Neural cell (in vitro differentiated cells): ENCODE data around the gene CLIC4. TPM values are rescaled to one million over a fixed set of nuclear protein-coding genes. Genes with fewer than 3 reads are reported as not detected.

Experiments used
- H2AFZ ChIP-seq: fragments of 200-600, 300-800 bp; sonication (generic), shearing (Covaris generic); 2 replicates; pipeline ENCODE4 v1.6.0; 2014; ENCODE audit warnings: low read depth, mild to moderate bottlenecking, antibody characterized with exemption, low read length, moderate library complexity
- H3F3A ChIP-seq: fragments of 200-600 bp; shearing (Covaris generic); 2 replicates; pipeline ENCODE4 v1.6.1; 2016; ENCODE audit warnings: mild to moderate bottlenecking, moderate library complexity, mixed read lengths, antibody characterized with exemption, low read length; ENCODE audit not compliant: insufficient read depth, poor library complexity, severe bottlenecking
- H3K27ac ChIP-seq: fragments of 200-600, 300-800 bp; sonication (generic), shearing (Covaris generic); 2 replicates; pipeline ENCODE4 v1.5.1; 2014; ENCODE audit warnings: mild to moderate bottlenecking, low read length, moderate library complexity
- H3K27me3 ChIP-seq: fragments of 300-800, 200-600 bp; sonication (generic), shearing (Covaris generic); 2 replicates; pipeline ENCODE4 v1.6.0; 2014; ENCODE audit warnings: mild to moderate bottlenecking, low read depth, low read length, moderate library complexity; ENCODE audit not compliant: insufficient read depth
- H3K36me3 ChIP-seq: fragments of 300-800, 200-600 bp; sonication (generic), shearing (Covaris generic); 2 replicates; pipeline ENCODE4 v1.5.1; 2014; ENCODE audit warnings: mild to moderate bottlenecking, antibody characterized with exemption, low read length, moderate library complexity; ENCODE audit not compliant: insufficient read depth
- H3K4me2 ChIP-seq: fragments of 300-800, 200-600 bp; sonication (generic), shearing (Covaris generic); 2 replicates; pipeline ENCODE4 v1.6.0; 2014; ENCODE audit warnings: mild to moderate bottlenecking, low read length
- H3K4me3 ChIP-seq: fragments of 300-800, 200-600 bp; sonication (generic), shearing (Covaris generic); 2 replicates; pipeline ENCODE4 v1.5.1; 2014; ENCODE audit warnings: mild to moderate bottlenecking, low read length, moderate library complexity
- H3K79me2 ChIP-seq: fragments of 200-600 bp; shearing (Covaris generic); replicated peaks from 2 replicates; pipeline ENCODE4 v1.6.0; 2014; ENCODE audit warnings: mild to moderate bottlenecking, low read length, moderate library complexity; ENCODE audit not compliant: insufficient read depth
- H3K9ac ChIP-seq: fragments of 300-800, 200-600 bp; sonication (generic), shearing (Covaris generic); 2 replicates; pipeline ENCODE4 v1.6.1; 2016; ENCODE audit warnings: mild to moderate bottlenecking, low read length, mixed read lengths
- H3K9me2 ChIP-seq: fragments of 200-600 bp; shearing (Covaris generic); 2 replicates; pipeline ENCODE4 v1.6.1; 2016; ENCODE audit warnings: mild to moderate bottlenecking, low read length, mixed read lengths; ENCODE audit not compliant: insufficient read depth
- H3K9me3 ChIP-seq: fragments of 200-600, 300-800 bp; sonication (generic), shearing (Covaris generic); 2 replicates; pipeline ENCODE4 v1.6.1; 2016; ENCODE audit warnings: mild to moderate bottlenecking, mixed run types, low read length, moderate library complexity, mixed read lengths
- H4K20me1 ChIP-seq: fragments of 200-600 bp; shearing (Covaris generic); 2 replicates; pipeline ENCODE4 v1.6.1; 2016; ENCODE audit warnings: mild to moderate bottlenecking, mixed run types; ENCODE audit not compliant: insufficient read depth
- EP300 ChIP-seq: fragments of 450-650 bp; conservative IDR thresholded peaks from 2 replicates; pipeline ENCODE4 v1.6.1; 2014; ENCODE audit warnings: antibody characterized with exemption, mild to moderate bottlenecking, moderate library complexity; ENCODE audit not compliant: poor library complexity, severe bottlenecking
- EZH2 ChIP-seq: fragments of 200-600, 300-800 bp; shearing (Covaris generic), sonication (generic); IDR thresholded peaks from 2 replicates; pipeline ENCODE4 v1.6.1; 2014; ENCODE audit warnings: antibody characterized with exemption, low read length, borderline replicate concordance, mild to moderate bottlenecking; ENCODE audit not compliant: insufficient read depth, poor library complexity, severe bottlenecking
- MXI1 ChIP-seq: fragments of 450-650 bp; conservative IDR thresholded peaks from 2 replicates; pipeline ENCODE4 v1.6.1; 2014; ENCODE audit warnings: antibody characterized with exemption, mild to moderate bottlenecking; ENCODE audit not compliant: poor library complexity, severe bottlenecking
- POLR2AphosphoS5 ChIP-seq: IDR thresholded peaks from 2 replicates; pipeline ENCODE4 v1.6.1; 2012
- RAD21 ChIP-seq: fragments of 450-650 bp; conservative IDR thresholded peaks from 2 replicates; pipeline ENCODE4 v1.6.1; 2014; ENCODE audit warnings: antibody characterized with exemption, mild to moderate bottlenecking, moderate library complexity
- SMC3 ChIP-seq: fragments of 450-650 bp; conservative IDR thresholded peaks from 2 replicates; pipeline ENCODE4 v1.6.1; 2014; ENCODE audit warnings: antibody characterized with exemption, mild to moderate bottlenecking, moderate library complexity; ENCODE audit not compliant: poor library complexity
- TAF1 ChIP-seq: IDR thresholded peaks from 2 replicates; pipeline ENCODE4 v1.6.1; 2012; ENCODE audit warnings: low read depth
- polyA plus RNA-seq: library from polyadenylated mRNA; depleted of rRNA; stranded (reverse); fragments of >200 nt; gene quantifications from 2 replicates; pipeline ENCODE4 v1.2.3, GENCODE V29; 2014
- TF ChIP-seq, protein P1 (sequence below): fragments of 450-650 bp; IDR thresholded peaks from 2 replicates; pipeline ENCODE4 v1.5.1; 2014; ENCODE audit warnings: antibody characterized with exemption, mild to moderate bottlenecking, moderate library complexity; ENCODE audit not compliant: poor library complexity, severe bottlenecking
- TF ChIP-seq, protein P2 (sequence below): IDR thresholded peaks from 2 replicates; pipeline ENCODE4 v1.6.1; 2012; ENCODE audit warnings: borderline replicate concordance

The CLIC4 gene
- polyA plus RNA-seq, 1 donor from 2014 or later, result 133 TPM

DNA sequence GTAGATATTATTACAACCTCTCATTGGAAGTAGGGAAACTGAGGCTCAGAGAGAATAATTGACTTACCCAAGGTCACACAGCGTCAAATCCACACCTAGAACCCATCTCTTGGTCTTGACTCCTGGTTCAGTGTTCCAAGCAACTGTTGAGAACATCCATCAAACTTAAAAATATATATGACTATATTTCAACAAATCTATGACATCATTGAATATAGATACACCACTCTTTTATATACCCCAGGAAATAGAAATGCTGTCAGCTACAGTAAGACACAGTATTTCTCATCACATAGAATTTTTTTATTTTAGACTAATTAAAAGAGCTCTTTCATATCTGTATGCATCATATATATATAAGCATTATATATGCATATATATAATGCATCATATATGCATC lies 127.9 kb downstream of the CLIC4 start:
- H3K9me3 ChIP-seq, result no peaks in the 10 kb centered on the region
- no peak overlapping the region for H3K9ac ChIP-seq
- H3K4me3 ChIP-seq, result no peak overlapping the region
- no peak for TF ChIP-seq EZH2
- no peaks in the 10 kb centered on the region for H3K27me3 ChIP-seq
- H3K36me3 ChIP-seq, result no peaks in the 10 kb centered on the region
- H3K27ac ChIP-seq, result no peak overlapping the region
- no peaks in the 10 kb centered on the region for H3K79me2 ChIP-seq
- H3K4me2 ChIP-seq, result no peak overlapping the region
- no peaks in the 10 kb centered on the region for H3K9me2 ChIP-seq
- no peaks in the 10 kb centered on the region for H4K20me1 ChIP-seq
- H2AFZ ChIP-seq, result no peak overlapping the region
- no peaks in the 10 kb centered on the region for H3F3A ChIP-seq

DNA sequence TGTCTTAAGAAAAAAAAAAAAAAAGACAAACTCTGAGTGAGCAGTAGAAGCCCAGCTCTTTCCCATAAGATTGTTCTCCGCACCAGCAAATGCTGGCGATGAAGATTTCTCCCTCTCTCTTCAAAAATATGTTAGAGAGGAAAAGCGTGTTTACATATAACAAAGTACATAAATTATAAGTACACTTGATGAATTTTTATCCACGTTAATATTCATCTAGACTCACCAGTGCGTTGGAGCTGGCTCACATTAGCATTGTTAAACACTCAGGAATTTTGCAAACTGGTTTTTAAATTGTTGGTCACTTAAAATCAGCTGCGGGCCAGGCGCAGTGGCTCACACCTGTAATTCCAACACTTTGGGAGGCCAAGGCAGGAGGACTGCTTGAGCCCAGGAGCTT lies 128.8 kb downstream of the CLIC4 start:
- no peaks in the 10 kb centered on the region for H3K79me2 ChIP-seq

More for the DNA sequence above, 128.8 kb downstream of the CLIC4 start:
- H3K27ac ChIP-seq, result no peak overlapping the region
- no peak overlapping the region for H3K4me3 ChIP-seq
- no peaks in the 10 kb centered on the region for H3K9me3 ChIP-seq
- TF ChIP-seq MXI1 (no peak), EZH2 (no peak), SMC3 (no peak), TAF1 (no peak), RAD21 (no peak), EP300 (no peak), POLR2AphosphoS5 (no peak)
- TF ChIP-seq, protein P1, sequence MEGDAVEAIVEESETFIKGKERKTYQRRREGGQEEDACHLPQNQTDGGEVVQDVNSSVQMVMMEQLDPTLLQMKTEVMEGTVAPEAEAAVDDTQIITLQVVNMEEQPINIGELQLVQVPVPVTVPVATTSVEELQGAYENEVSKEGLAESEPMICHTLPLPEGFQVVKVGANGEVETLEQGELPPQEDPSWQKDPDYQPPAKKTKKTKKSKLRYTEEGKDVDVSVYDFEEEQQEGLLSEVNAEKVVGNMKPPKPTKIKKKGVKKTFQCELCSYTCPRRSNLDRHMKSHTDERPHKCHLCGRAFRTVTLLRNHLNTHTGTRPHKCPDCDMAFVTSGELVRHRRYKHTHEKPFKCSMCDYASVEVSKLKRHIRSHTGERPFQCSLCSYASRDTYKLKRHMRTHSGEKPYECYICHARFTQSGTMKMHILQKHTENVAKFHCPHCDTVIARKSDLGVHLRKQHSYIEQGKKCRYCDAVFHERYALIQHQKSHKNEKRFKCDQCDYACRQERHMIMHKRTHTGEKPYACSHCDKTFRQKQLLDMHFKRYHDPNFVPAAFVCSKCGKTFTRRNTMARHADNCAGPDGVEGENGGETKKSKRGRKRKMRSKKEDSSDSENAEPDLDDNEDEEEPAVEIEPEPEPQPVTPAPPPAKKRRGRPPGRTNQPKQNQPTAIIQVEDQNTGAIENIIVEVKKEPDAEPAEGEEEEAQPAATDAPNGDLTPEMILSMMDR, result no peak
- TF ChIP-seq, protein P2, sequence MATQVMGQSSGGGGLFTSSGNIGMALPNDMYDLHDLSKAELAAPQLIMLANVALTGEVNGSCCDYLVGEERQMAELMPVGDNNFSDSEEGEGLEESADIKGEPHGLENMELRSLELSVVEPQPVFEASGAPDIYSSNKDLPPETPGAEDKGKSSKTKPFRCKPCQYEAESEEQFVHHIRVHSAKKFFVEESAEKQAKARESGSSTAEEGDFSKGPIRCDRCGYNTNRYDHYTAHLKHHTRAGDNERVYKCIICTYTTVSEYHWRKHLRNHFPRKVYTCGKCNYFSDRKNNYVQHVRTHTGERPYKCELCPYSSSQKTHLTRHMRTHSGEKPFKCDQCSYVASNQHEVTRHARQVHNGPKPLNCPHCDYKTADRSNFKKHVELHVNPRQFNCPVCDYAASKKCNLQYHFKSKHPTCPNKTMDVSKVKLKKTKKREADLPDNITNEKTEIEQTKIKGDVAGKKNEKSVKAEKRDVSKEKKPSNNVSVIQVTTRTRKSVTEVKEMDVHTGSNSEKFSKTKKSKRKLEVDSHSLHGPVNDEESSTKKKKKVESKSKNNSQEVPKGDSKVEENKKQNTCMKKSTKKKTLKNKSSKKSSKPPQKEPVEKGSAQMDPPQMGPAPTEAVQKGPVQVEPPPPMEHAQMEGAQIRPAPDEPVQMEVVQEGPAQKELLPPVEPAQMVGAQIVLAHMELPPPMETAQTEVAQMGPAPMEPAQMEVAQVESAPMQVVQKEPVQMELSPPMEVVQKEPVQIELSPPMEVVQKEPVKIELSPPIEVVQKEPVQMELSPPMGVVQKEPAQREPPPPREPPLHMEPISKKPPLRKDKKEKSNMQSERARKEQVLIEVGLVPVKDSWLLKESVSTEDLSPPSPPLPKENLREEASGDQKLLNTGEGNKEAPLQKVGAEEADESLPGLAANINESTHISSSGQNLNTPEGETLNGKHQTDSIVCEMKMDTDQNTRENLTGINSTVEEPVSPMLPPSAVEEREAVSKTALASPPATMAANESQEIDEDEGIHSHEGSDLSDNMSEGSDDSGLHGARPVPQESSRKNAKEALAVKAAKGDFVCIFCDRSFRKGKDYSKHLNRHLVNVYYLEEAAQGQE, result no peak
- no peaks in the 10 kb centered on the region for H3K9me2 ChIP-seq
- no peaks in the 10 kb centered on the region for H3K36me3 ChIP-seq
- no peak overlapping the region for H3K9ac ChIP-seq
- no peaks in the 10 kb centered on the region for H3F3A ChIP-seq
- no peak overlapping the region for H2AFZ ChIP-seq
- no peaks in the 10 kb centered on the region for H4K20me1 ChIP-seq
- no peaks in the 10 kb centered on the region for H3K27me3 ChIP-seq
- no peak overlapping the region for H3K4me2 ChIP-seq
